H9 (cell line): ENCODE measurements around the gene REEP1. TPM values are rescaled to one million over a fixed set of nuclear protein-coding genes. Genes with fewer than 3 reads are reported as not detected.

Experiments
- DNase-seq: peaks from one replicate; pipeline ENCODE4 v3.0.0-alpha.2; 2017
- H2AFZ ChIP-seq: one replicate; pipeline ENCODE4 v1.6.1; 2013; ENCODE audit warnings: mild to moderate bottlenecking, low read length, control low read depth, moderate library complexity
- H2AK5ac ChIP-seq: 2 replicates; pipeline ENCODE4 v1.6.1; 2013; ENCODE audit warnings: low read length, control low read depth, mixed read lengths; ENCODE audit not compliant: insufficient read length
- H2BK120ac ChIP-seq: one replicate; pipeline ENCODE4 v1.6.1; 2013; ENCODE audit warnings: low read depth, mild to moderate bottlenecking, low read length, control low read depth, inconsistent platforms; ENCODE audit not compliant: poor library complexity, severe bottlenecking
- H2BK12ac ChIP-seq: 2 replicates; pipeline ENCODE4 v1.6.1; 2013; ENCODE audit warnings: low read length, control low read depth, mixed read lengths, low read depth; ENCODE audit not compliant: insufficient read length
- H2BK15ac ChIP-seq: 2 replicates; pipeline ENCODE4 v1.6.1; 2013; ENCODE audit warnings: low read depth, low read length, control low read depth
- H2BK20ac ChIP-seq: one replicate; pipeline ENCODE4 v1.6.1; 2013; ENCODE audit warnings: low read depth, mild to moderate bottlenecking, low read length, control low read depth, inconsistent platforms; ENCODE audit not compliant: poor library complexity, severe bottlenecking
- H2BK5ac ChIP-seq: 2 replicates; pipeline ENCODE4 v1.6.1; 2013; ENCODE audit warnings: low read length, control low read depth, mixed read lengths; ENCODE audit not compliant: insufficient read length
- H3K14ac ChIP-seq: 2 replicates; pipeline ENCODE4 v1.6.1; 2013; ENCODE audit warnings: low read length, control low read depth; ENCODE audit not compliant: insufficient read depth
- H3K18ac ChIP-seq: 2 replicates; pipeline ENCODE4 v1.6.1; 2013; ENCODE audit warnings: low read depth, mild to moderate bottlenecking, mixed read lengths, low read length, control low read depth; ENCODE audit not compliant: insufficient read length
- H3K23ac ChIP-seq: 2 replicates; pipeline ENCODE4 v1.6.1; 2013; ENCODE audit warnings: low read length, control low read depth, mixed read lengths, low read depth; ENCODE audit not compliant: insufficient read length
- H3K23me2 ChIP-seq: 2 replicates; pipeline ENCODE4 v1.6.1; 2013; ENCODE audit warnings: low read depth, mild to moderate bottlenecking, mixed read lengths, low read length, control low read depth; ENCODE audit not compliant: insufficient read length, poor library complexity, severe bottlenecking
- H3K27ac ChIP-seq: 2 replicates; pipeline ENCODE4 v1.5.1; 2013; ENCODE audit warnings: low read length, control low read depth, mixed read lengths, low read depth; ENCODE audit not compliant: insufficient read length
- H3K27me3 ChIP-seq: 2 replicates; pipeline ENCODE4 v1.6.1; 2013; ENCODE audit warnings: low read length, control low read depth, inconsistent platforms; ENCODE audit not compliant: insufficient read depth
- H3K4ac ChIP-seq: 2 replicates; pipeline ENCODE4 v1.6.1; 2013; ENCODE audit warnings: low read depth, mild to moderate bottlenecking, control low read depth, inconsistent platforms, low read length, moderate library complexity
- H3K4me1 ChIP-seq: 2 replicates; pipeline ENCODE4 v1.6.1; 2013; ENCODE audit warnings: low read length, control low read depth, inconsistent platforms; ENCODE audit not compliant: insufficient read depth
- H3K4me2 ChIP-seq: 2 replicates; pipeline ENCODE4 v1.6.1; 2013; ENCODE audit warnings: low read length, control low read depth, mixed read lengths; ENCODE audit not compliant: insufficient read length, insufficient read depth
- H3K56ac ChIP-seq: 2 replicates; pipeline ENCODE4 v1.6.1; 2013; ENCODE audit warnings: low read depth, mild to moderate bottlenecking, mixed read lengths, low read length, control low read depth; ENCODE audit not compliant: insufficient read length
- H3K79me1 ChIP-seq: 2 replicates; pipeline ENCODE4 v1.6.1; 2013; ENCODE audit warnings: low read depth, mild to moderate bottlenecking, moderate library complexity, low read length, control low read depth, inconsistent platforms; ENCODE audit not compliant: insufficient read depth, poor library complexity, severe bottlenecking
- H3K79me2 ChIP-seq: 2 replicates; pipeline ENCODE4 v1.6.1; 2013; ENCODE audit warnings: low read length, control low read depth, inconsistent platforms; ENCODE audit not compliant: insufficient read depth
- H3K9ac ChIP-seq: 2 replicates; pipeline ENCODE4 v1.6.1; 2013; ENCODE audit warnings: low read length, control low read depth, mixed read lengths; ENCODE audit not compliant: insufficient read length; ENCODE audit errors: extremely low read depth
- H3K9me3 ChIP-seq: one replicate; pipeline ENCODE4 v1.6.1; 2013; ENCODE audit warnings: low read depth, low read length, inconsistent platforms; ENCODE audit not compliant: control insufficient read depth
- H3T11ph ChIP-seq: one replicate; pipeline ENCODE4 v1.6.1; 2013; ENCODE audit warnings: mild to moderate bottlenecking, low read length, control low read depth, inconsistent platforms
- H4K20me1 ChIP-seq: one replicate; pipeline ENCODE4 v1.6.1; 2013; ENCODE audit not compliant: control insufficient read depth, insufficient read length, insufficient read depth
- H4K5ac ChIP-seq: 2 replicates; pipeline ENCODE4 v1.6.1; 2013; ENCODE audit warnings: low read depth, mild to moderate bottlenecking, mixed read lengths, low read length, control low read depth; ENCODE audit not compliant: insufficient read length
- H4K8ac ChIP-seq: replicated peaks from 2 replicates; pipeline ENCODE4 v1.6.1; 2013; ENCODE audit warnings: low read length, control low read depth, mixed read lengths, low read depth; ENCODE audit not compliant: insufficient read length
- H4K91ac ChIP-seq: 2 replicates; pipeline ENCODE4 v1.6.1; 2013; ENCODE audit warnings: low read depth, mild to moderate bottlenecking, moderate library complexity, mixed read lengths, low read length, control low read depth; ENCODE audit not compliant: insufficient read length
- H3K27ac Mint-ChIP-seq, 3 experiments: 2 replicates in 2 of 3; 3 replicates in 1 of 3; pipeline ENCODE4 v1.8.0; 2020 to 2021; ENCODE audit warnings: mixed read lengths in 3 of 3, mild to moderate bottlenecking in 1 of 3, moderate library complexity in 1 of 3
- H3K27me3 Mint-ChIP-seq: 2 replicates; pipeline ENCODE4 v1.8.0; 2021; ENCODE audit warnings: low read depth, mild to moderate bottlenecking, moderate library complexity, mixed read lengths
- H3K36me3 Mint-ChIP-seq, 3 experiments: 2 replicates in 2 of 3; 3 replicates in 1 of 3; pipeline ENCODE4 v1.8.0; 2020 to 2021; ENCODE audit warnings: low read depth in 3 of 3, mixed read lengths in 3 of 3; ENCODE audit not compliant: insufficient read depth in 1 of 3
- H3K4me1 Mint-ChIP-seq, 2 experiments: 2 replicates each; pipeline ENCODE4 v1.8.0; 2020; ENCODE audit warnings: mixed read lengths in 2 of 2
- H3K4me3 Mint-ChIP-seq, 2 experiments: 2 replicates in 1 of 2; 3 replicates in 1 of 2; pipeline ENCODE4 v1.8.0; 2020 to 2021; ENCODE audit warnings: mild to moderate bottlenecking in 2 of 2, mixed read lengths in 2 of 2, moderate library complexity in 1 of 2
- H3K9me3 Mint-ChIP-seq, 2 experiments: 2 replicates in 1 of 2; 3 replicates in 1 of 2; pipeline ENCODE4 v1.8.0; 2020; ENCODE audit warnings: mild to moderate bottlenecking in 2 of 2, mixed read lengths in 2 of 2, moderate library complexity in 1 of 2
- WGBS: extraction: QIAGEN DNeasy Blood & Tissue Kit; methylation state at CpG from one replicate; pipeline ENCODE4 v1.1.7; 2013; ENCODE audit warnings: missing lambda C conversion rate, low lambda C conversion rate, mixed read lengths; ENCODE audit not compliant: insufficient read length; ENCODE audit errors: extremely low coverage; 5-methylcytosine and 5-hydroxymethylcytosine counted together
- total RNA-seq: library from RNA; stranded (reverse); gene quantifications from 2 replicates; pipeline ENCODE4 v1.2.1, GENCODE V29; 2021
- TF ChIP-seq, protein P1 (sequence below): fragments of 200-600 bp; sonication (generic); conservative IDR thresholded peaks from 3 replicates; pipeline ENCODE4 v1.8.0; 2021; ENCODE audit warnings: antibody characterized with exemption, mild to moderate bottlenecking

REEP1 gene
- total RNA-seq, 1 experiment from 2014 or later: 1.3 TPM

DNA sequence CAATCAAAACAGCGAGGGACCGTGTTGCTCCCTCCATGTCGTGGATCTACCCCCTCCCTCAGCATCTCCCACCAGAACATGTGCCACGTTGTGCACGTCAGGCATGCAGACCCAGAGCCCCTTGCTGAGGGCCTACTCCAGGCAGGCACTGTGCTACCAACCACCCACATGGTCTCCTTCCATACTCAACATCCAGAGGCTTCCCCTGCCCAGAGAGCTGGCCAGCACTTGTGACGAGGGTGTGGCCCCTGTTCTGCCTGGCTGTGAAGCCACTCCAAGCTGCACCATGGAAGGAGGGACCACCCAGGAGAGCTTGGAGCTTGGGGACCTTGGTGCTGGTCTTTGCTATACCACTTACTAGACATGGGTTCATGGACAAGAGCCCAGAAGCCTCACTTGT, 40.5 kb downstream of the REEP1 start:
- Histone ChIP-seq H3K23ac (no peak overlapping the region), H3K27me3 (no peaks in the 10 kb centered on the region), H4K20me1 (no peaks in the 10 kb centered on the region), H3K4ac (no peak overlapping the region), H3T11ph (no peak overlapping the region), H3K23me2 (no peaks in the 10 kb centered on the region), H2AFZ (no peak overlapping the region), H2BK15ac (no peak overlapping the region), H2AK5ac (no peak overlapping the region), H3K56ac (no peak overlapping the region), H3K9ac (no peak overlapping the region), H3K14ac (no peak overlapping the region), H4K5ac (no peak overlapping the region), H4K91ac (no peak overlapping the region), H3K4me2 (no peak overlapping the region), H2BK12ac (no peak overlapping the region), H4K8ac (no peak overlapping the region), H2BK5ac (no peak overlapping the region), H3K27ac (no peak overlapping the region), H3K79me2 (no peaks in the 10 kb centered on the region), H3K9me3 (no peaks in the 10 kb centered on the region), H2BK120ac (no peak overlapping the region), H3K18ac (no peak overlapping the region), H2BK20ac (no peak overlapping the region), H3K4me1 (no peaks in the 10 kb centered on the region), H3K79me1 (no peaks in the 10 kb centered on the region)
- Mint-ChIP-seq H3K36me3 (no peaks in the 10 kb centered on the region), H3K9me3 (no peaks in the 10 kb centered on the region), H3K4me3 (no peak overlapping the region), H3K27me3 (peaks cover 3% of the 10 kb centered on the region), H3K27ac (peak overlapping the region in 1 of 3 experiments; percentile 44; a peak in 1 of 7 replicates), H3K4me1 (peaks cover 13 to 18% of the 10 kb centered on the region in 2 experiments)
- DNase-seq: no peak
- no CpG with 5 or more reads among the region's 6 CpGs for WGBS
- TF ChIP-seq, protein P1, sequence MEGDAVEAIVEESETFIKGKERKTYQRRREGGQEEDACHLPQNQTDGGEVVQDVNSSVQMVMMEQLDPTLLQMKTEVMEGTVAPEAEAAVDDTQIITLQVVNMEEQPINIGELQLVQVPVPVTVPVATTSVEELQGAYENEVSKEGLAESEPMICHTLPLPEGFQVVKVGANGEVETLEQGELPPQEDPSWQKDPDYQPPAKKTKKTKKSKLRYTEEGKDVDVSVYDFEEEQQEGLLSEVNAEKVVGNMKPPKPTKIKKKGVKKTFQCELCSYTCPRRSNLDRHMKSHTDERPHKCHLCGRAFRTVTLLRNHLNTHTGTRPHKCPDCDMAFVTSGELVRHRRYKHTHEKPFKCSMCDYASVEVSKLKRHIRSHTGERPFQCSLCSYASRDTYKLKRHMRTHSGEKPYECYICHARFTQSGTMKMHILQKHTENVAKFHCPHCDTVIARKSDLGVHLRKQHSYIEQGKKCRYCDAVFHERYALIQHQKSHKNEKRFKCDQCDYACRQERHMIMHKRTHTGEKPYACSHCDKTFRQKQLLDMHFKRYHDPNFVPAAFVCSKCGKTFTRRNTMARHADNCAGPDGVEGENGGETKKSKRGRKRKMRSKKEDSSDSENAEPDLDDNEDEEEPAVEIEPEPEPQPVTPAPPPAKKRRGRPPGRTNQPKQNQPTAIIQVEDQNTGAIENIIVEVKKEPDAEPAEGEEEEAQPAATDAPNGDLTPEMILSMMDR: no peak
